ENCODE measurements around the gene TOB1.
"Not testable (repeated sequence)": the region's sequence is repeated elsewhere in the genome, so short reads cannot be mapped to it uniquely, and the experiment has no call there.

Gene TOB1

DNA sequence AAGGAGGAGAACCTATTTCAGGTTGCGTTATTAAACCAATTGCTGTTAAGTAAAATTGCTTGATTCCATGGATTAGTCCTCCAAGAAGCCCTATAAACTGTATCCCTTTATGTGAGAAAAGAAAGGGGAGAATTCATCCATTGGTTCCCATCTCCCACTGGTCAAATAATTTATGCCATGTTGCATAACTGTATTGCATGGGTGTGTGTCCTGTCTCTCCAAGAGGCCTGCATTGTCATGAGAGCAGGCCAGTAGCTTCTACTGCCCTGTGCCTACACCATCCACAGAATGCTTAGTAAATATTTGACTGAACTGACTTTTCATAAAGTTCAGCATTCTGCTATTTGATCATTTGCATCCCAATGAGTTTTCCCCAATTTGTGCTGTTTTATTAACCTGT lies 11.7 kb upstream of the TOB1 start:
- no peaks in the 10 kb centered on the region for H3K27me3 ChIP-seq (ENCODE audit: insufficient read depth, low read depth, severe bottlenecking)
- H3K36me3 ChIP-seq = no peaks in the 10 kb centered on the region
- no peak for DNase-seq
- no peak overlapping the region for H3K4me3 ChIP-seq (ENCODE audit: low read depth, low read length)
- peaks cover 7% of the 10 kb centered on the region for H3K9me3 ChIP-seq (ENCODE audit: severe bottlenecking)
- H3K27ac ChIP-seq = no peak overlapping the region
- TF ChIP-seq, protein P1, sequence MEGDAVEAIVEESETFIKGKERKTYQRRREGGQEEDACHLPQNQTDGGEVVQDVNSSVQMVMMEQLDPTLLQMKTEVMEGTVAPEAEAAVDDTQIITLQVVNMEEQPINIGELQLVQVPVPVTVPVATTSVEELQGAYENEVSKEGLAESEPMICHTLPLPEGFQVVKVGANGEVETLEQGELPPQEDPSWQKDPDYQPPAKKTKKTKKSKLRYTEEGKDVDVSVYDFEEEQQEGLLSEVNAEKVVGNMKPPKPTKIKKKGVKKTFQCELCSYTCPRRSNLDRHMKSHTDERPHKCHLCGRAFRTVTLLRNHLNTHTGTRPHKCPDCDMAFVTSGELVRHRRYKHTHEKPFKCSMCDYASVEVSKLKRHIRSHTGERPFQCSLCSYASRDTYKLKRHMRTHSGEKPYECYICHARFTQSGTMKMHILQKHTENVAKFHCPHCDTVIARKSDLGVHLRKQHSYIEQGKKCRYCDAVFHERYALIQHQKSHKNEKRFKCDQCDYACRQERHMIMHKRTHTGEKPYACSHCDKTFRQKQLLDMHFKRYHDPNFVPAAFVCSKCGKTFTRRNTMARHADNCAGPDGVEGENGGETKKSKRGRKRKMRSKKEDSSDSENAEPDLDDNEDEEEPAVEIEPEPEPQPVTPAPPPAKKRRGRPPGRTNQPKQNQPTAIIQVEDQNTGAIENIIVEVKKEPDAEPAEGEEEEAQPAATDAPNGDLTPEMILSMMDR (IDR thresholded peaks at IDR 0.05; ENCODE audit: low read depth, low read length) = no peak

DNA sequence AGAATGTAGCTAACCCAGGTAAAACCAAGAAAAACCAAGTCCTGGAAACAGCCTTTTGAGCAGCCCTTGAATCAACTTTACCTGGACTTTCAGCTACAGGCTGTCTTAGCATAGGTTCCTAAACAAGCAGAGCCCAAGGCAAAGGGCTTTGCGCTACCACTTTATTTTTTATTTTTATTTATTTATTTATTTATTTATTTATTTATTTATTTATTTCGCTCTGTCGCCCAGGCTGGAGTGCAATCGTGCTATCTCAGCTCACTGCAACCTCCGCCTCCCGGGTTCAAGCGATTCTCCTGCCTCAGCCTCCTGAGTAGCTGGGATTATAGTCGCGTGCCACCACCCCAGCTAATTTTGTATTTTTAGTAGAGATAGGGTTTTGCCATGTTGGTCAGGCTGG lies 10.9 kb upstream of the TOB1 start:
- DNase-seq; H3K27me3 ChIP-seq (ENCODE audit: insufficient read depth, low read depth, severe bottlenecking); H3K27ac ChIP-seq; H3K9me3 ChIP-seq (ENCODE audit: severe bottlenecking); H3K36me3 ChIP-seq; H3K4me3 ChIP-seq (ENCODE audit: low read depth, low read length): not testable (repeated sequence)

DNA sequence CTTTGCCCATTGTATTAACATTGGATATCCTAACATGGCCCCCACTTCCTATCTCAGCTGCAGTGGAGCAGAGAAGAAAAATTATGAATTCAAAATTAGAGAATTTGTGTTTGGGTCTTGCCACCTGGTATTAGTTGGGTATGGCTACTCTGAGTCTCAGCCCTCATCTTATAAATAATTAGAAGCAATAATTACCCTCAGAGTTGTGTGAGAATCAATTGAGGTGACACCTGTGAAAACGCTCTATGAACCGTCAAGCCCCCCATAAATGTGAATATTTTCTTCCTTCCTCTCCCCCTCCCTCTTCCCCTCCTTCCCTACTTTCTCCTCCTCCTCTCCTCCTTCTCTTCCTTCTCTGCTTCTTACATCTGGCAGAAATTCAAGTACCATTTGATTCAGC lies 8.9 kb upstream of the TOB1 start:
- no peaks in the 10 kb centered on the region for H3K27me3 ChIP-seq (ENCODE audit: insufficient read depth, low read depth, severe bottlenecking)
- TF ChIP-seq, protein P1 (IDR thresholded peaks at IDR 0.05; ENCODE audit: low read depth, low read length) = no peak
- no peak overlapping the region for H3K4me3 ChIP-seq (ENCODE audit: low read depth, low read length)
- H3K36me3 ChIP-seq = no peaks in the 10 kb centered on the region
- H3K27ac ChIP-seq = no peak overlapping the region
- peaks cover 5% of the 10 kb centered on the region for H3K9me3 ChIP-seq (ENCODE audit: severe bottlenecking)
- DNase-seq = no peak

DNA sequence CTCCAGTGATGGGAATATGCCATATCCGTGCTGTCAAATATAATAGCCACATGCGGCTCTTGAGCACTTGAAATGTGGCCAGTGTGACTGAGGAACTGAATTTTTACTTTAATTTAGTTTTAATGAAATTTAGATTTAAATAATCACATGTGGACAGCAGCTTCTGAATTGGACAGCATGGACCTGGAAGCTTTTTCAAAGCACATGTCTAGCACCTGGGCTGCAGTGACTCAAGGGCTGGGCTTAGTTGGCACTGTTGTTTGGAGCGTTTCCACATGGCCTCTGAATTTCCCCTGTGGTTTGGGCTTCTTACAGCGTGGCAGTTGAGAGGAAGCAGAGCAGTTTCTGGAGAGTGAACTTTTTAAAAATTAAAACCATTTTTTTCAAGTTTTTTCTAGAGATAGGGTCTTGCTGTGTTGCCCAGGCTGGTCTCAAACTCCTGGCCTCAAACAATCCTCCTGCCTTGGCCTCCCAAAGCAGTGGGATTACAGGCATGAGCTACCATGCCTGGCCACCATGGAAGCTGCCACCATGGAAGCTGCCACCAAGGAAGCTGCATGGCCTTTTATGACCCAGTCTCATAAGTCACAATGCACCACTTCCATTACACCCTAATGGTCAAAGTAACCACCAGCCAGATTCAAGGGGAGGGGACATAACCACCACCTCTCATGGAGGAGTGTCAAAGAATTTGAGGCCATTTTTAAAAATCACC lies 6.7 kb upstream of the TOB1 start:
- no peak overlapping the region for H3K4me3 ChIP-seq (ENCODE audit: low read depth, low read length)
- no peak for DNase-seq
- H3K27me3 ChIP-seq (ENCODE audit: insufficient read depth, low read depth, severe bottlenecking) = no peaks in the 10 kb centered on the region
- H3K9me3 ChIP-seq (ENCODE audit: severe bottlenecking) = no peaks in the 10 kb centered on the region
- TF ChIP-seq, protein P1 (IDR thresholded peaks at IDR 0.05; ENCODE audit: low read depth, low read length) = no peak
- no peaks in the 10 kb centered on the region for H3K36me3 ChIP-seq
- no peak overlapping the region for H3K27ac ChIP-seq

DNA sequence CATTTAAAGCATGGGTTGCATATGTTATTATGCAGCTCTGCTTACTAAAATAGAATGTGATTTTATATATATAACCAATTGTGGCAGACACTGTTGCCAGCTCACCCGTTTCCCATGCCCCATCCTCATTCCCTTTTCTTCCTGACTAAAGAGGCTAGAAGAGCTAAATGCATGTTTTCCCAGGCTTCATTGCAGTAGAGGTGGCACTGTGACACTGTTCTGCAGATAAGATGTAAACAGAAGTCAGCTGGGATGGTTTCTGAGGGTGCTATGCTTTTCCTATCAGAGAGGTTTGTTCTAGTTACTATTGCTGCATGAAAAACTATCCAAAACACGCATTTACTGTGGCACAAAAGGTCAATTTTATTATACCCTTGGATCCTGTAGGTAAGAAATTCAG lies 5.7 kb upstream of the TOB1 start:
- Histone ChIP-seq H3K27me3 (ENCODE audit: insufficient read depth, low read depth, severe bottlenecking) (no peaks in the 10 kb centered on the region), H3K9me3 (ENCODE audit: severe bottlenecking) (no peaks in the 10 kb centered on the region), H3K36me3 (no peaks in the 10 kb centered on the region), H3K27ac (no peak overlapping the region), H3K4me3 (ENCODE audit: low read depth, low read length) (no peak overlapping the region)
- no peak for DNase-seq
- TF ChIP-seq, protein P1 (IDR thresholded peaks at IDR 0.05; ENCODE audit: low read depth, low read length) = no peak

DNA sequence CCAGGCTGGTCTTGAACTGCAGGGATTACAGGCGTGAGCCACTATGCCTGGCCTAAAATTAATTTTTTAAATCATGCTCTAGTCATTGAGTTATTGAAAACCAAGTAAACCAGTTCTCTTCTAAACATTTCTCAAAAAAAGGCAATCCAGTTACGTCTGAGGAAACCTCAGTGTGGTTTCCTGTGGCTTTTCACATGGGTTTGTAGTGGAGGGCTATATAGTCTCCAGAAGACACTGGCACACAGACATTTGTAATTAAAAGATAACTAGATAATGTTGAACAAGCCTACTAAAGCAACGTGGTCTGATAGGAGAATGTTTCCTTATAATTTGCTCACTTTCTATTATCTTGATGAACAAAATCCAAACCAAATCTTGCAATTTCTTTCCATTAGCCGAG lies 5.2 kb upstream of the TOB1 start:
- TF ChIP-seq, protein P1 (IDR thresholded peaks at IDR 0.05; ENCODE audit: low read depth, low read length) = no peak
- H3K27ac ChIP-seq = no peak overlapping the region
- H3K4me3 ChIP-seq (ENCODE audit: low read depth, low read length) = no peak overlapping the region
- DNase-seq = no peak
- H3K36me3 ChIP-seq = no peaks in the 10 kb centered on the region
- H3K9me3 ChIP-seq (ENCODE audit: severe bottlenecking) = no peaks in the 10 kb centered on the region
- H3K27me3 ChIP-seq (ENCODE audit: insufficient read depth, low read depth, severe bottlenecking) = no peaks in the 10 kb centered on the region
